ENCODE measurements around the gene CARMIL1.

GRCh38 chr6:25303254-25303653 is 24.1 kb downstream of the CARMIL1 start:
- TF ChIP-seq, protein P1, sequence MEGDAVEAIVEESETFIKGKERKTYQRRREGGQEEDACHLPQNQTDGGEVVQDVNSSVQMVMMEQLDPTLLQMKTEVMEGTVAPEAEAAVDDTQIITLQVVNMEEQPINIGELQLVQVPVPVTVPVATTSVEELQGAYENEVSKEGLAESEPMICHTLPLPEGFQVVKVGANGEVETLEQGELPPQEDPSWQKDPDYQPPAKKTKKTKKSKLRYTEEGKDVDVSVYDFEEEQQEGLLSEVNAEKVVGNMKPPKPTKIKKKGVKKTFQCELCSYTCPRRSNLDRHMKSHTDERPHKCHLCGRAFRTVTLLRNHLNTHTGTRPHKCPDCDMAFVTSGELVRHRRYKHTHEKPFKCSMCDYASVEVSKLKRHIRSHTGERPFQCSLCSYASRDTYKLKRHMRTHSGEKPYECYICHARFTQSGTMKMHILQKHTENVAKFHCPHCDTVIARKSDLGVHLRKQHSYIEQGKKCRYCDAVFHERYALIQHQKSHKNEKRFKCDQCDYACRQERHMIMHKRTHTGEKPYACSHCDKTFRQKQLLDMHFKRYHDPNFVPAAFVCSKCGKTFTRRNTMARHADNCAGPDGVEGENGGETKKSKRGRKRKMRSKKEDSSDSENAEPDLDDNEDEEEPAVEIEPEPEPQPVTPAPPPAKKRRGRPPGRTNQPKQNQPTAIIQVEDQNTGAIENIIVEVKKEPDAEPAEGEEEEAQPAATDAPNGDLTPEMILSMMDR (IDR thresholded peaks at IDR 0.05; ENCODE audit: insufficient read depth, low read depth, low read length): no peak
- no peak for TF ChIP-seq EZH2 (IDR thresholded peaks at IDR 0.05; ENCODE audit: insufficient read depth, low read length)

Measured in astrocyte (in vitro differentiated cells and primary cell).